Effector CD8-positive, alpha-beta T cell (primary cell): ENCODE results near the gene PGBD5.

ENCODE experiments used
- DNase-seq: peaks from one replicate; lab custom pipeline; 2025; lab: John Stamatoyannopoulos, UW

The PGBD5 gene

DNA sequence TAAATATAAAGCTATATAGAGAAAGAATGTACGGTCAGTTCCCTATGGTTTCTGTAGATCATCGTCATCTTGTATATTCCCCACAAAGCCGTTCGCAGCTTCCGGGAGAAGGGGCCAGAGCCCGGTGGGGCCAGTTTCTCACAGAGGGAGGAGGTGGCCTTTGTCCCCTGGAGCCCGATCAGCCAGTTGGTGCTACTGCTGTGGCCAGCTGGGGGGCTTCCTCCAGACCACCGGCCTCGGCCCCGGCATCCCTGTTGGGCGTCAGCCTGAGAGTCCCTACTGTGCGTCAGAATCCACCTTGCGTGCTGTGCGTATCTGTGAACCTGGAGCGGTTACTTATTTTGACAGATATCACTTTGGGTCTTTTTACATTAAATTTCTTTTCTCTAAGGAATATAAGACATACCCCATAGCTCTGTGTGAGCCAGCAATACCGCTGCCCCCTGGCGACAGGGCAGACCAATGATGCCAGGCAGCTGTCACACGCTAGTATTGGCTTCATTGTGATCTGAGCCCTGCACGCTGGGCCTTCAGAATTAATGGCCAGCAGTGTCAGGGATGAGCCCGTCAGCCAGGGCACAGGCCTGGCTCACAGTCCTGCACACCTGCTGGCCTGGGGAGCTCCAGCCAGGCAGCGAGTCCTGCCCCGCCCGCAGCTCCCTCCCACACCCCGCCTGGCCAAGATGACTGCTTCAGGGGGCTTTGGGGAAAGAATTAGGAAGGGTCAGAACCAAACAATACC lies 145.9 kb downstream of the PGBD5 start:
- no peak for DNase-seq

DNA sequence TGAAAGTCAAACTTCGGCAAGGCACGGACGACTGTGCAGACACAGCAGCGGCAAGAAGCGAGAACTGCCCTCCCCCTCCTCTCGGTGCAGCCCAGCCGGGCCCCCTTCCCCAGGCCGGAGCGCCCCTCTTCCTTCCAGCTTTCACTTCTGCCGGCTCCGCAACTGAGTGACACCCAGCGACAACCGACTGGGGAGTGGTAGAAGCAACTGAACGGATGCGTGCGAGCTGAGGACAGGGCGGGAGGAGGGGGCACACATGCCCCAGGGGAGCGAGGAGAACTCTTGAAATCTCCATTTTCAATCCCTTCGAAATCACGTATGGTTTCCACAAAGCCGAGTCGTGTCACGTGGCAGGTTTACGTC lies 146.6 kb downstream of the PGBD5 start:
- DNase-seq = no peak

DNA sequence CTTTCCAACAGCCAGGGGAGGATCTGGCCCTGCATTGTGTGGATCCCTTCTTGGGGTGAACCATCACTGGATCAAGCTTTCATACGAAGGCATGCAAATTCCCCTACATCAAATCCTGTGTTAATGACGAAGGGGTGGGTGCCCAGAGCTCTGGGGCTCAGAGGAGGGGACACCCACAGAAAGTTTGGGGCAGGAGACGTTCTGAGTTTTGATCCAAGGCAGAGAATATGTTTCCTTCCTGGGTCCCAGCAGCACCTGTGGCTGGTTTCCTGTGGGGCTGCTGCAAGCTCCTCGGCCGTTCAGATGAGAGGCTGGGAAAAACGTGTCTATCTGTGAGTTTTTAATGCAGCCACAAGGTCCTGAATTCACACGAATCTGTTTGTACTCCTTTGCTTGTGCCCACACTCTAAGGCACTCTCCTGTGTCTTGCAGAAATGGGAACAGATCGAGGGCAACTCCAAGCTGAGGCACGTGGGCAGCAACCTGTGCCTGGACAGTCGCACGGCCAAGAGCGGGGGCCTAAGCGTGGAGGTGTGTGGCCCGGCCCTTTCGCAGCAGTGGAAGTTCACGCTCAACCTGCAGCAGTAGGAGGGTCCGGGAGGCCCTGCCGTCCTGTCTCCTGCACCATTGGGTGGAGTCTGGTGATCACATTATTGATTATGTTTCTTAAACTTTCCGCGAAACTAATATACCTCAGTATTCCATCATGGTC lies 147.1 kb downstream of the PGBD5 start:
- no peak for DNase-seq

DNA sequence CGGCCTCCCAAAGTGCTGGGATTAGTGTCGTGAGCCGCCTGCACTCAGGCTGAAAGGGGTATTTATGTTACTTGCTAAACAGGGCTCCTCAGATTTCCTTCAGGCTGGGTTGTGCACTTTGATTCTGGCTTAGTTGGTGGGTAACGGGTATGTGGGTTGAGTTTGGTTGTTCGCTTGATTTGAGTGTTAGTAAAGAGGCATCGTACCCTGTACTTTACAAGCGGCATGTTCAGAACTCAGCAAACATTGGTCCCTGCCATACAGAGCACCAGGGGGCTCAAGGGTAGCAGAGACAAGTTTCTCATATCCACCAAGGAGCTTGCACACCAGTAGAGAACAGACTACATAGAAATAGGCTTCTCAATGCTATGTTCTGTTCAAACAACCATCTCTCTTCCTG lies 147.8 kb downstream of the PGBD5 start:
- no peak for DNase-seq

DNA sequence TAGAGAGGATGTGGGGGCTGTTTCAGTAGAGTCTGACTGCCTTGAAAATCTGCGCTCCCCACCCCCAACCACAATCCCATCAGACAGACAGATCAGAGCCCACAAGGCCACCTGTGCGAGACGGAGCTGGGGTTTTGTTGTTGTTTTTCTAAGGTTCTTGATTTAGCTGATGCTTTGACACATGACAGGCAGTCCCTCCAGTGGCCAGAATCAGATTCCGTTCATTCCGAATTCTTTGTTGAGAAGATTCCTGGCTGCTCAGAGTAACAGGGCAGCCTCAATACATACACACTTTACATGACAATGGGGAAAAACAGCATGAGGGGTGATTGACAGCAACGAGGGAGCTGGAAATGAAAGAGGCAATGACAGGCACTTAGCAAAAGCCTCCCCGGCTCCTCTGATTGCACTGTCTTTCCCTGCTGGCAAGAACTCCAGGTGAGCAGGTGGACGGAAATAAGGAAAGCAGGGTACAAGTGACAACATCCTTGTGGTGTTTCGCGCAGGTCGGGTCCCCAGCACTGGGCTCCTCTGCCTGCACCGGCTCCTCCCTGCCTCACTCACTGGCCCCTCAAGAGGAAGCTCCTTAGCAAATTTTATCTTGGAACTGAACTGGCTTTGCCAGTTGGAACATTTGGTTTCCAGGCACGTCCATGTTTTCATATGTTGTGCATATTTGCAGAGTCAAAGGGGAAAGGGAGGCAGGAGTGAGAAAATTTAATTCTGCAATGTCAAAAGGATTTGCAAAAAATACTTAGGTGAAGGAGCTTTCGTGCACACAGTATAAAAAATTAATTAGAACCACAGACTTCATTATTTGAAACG lies 148.7 kb downstream of the PGBD5 start:
- DNase-seq = no peak

DNA sequence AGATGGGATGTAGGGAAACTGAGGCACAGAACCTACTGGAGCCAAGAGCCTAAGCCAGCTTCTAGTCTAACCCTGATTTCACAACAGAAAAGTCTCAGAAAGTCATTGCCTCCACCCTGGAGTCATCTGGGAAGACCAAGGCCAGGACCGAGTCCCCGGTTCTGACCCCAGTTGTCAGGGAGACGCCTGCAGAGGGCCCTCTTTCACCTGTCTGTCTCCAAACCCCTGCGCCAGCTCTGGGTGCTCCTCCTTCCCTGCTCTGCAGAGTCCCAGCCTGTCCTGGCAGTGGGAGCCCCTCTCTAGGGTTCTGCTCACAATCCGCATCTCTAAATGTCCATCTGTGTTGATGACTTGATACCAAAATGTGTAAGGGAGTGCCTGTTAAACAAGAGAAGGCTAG lies 149.7 kb downstream of the PGBD5 start:
- no peak for DNase-seq

DNA sequence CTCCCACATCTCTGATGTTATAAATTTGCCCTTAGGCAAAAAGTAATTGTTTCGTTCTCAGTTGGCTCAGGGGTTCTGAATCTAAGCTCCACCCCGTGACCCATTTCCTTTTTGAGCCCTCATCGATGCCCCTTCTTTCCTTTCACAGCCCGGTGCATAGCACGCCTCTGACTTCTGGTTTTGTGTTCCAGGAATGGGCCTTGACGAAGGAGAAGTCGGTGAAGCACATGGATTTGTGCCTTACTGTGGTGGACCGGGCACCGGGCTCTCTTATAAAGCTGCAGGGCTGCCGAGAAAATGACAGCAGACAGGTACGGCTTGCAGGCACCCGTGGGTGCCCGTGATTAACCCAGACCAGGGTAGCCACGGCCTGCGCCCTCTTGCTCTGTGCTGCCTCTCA lies 151.9 kb downstream of the PGBD5 start:
- DNase-seq = no peak

DNA sequence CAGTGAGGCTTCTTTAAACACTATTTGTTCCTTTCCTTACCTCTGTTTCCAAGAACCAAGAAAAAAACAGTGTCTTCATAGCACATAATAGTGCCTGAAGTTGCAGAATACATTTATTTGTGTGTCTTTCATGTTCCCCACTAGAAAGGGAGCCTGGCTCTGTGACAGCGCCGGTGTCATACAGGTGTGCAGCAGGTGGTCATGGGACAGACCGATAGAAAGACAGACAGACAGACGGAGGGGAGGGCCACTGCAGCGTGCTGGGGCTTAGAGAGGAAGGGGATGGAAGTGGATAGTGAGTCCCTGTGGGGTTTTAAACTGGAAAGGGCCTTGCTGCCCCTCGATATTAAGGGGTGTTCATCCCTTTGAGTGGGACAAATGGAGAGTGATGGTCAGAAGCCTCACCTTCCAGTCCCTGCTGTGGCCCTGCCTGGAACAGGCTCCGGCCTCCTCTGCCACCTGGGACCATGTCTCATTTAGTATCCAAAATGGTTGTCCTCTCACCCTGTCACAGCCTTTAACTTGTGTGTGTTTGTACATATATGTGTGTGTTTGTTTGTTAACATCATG lies 152.9 kb downstream of the PGBD5 start:
- DNase-seq = no peak

DNA sequence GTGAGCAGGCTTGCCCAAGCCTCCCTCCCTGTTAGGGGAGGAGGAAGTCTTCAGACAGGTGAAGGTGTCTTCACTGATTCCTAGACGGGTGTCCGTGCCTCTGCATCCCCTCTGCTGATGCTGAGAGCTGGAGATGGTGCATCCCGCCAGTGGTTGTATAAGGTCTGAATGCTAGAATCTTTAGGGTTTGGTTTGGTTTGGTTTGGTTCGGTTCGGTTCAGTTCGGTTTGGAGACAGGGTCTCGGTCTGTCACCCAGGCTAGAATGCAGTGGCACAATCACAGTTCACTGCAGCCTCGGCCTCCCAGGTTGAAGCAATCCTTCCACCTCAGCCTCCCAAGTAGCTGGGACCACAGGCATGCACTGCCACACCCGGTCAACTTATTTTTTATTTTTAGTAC lies 153.6 kb downstream of the PGBD5 start:
- no peak for DNase-seq

DNA sequence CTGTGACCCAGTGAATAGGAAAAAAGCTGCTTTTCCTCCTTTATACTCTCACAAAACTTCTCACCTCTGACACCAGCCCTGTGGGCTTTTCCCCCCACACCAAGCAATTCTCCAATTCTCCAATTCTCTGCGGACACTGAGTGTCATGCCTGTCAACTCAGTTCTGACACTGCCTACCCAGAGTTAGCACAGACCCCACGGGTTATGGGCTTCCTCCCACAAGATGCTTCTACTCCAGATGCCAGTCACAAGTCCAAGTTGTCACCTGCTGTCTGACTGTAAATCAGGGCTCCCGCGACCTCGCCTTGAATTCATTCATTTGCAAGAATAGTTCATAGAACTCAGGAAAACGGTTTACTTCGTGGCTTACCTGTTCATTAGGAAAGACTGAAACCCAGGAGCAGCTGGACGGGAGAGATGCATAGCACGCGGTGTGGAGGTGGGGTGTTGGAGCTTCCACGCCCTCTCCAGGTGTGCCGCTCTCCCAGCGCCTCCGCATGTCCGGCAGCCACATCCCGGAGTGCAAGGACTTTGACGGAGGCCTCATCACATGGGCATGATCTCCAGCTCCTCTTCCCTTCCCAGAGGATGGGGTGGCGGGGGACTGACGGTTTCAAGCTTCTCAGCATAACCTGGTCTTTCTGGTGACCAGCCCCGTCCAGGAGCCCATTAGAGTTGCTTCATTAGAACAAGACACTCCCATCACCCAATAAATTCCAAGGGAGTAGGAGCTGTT lies 154.7 kb downstream of the PGBD5 start:
- DNase-seq = no peak

DNA sequence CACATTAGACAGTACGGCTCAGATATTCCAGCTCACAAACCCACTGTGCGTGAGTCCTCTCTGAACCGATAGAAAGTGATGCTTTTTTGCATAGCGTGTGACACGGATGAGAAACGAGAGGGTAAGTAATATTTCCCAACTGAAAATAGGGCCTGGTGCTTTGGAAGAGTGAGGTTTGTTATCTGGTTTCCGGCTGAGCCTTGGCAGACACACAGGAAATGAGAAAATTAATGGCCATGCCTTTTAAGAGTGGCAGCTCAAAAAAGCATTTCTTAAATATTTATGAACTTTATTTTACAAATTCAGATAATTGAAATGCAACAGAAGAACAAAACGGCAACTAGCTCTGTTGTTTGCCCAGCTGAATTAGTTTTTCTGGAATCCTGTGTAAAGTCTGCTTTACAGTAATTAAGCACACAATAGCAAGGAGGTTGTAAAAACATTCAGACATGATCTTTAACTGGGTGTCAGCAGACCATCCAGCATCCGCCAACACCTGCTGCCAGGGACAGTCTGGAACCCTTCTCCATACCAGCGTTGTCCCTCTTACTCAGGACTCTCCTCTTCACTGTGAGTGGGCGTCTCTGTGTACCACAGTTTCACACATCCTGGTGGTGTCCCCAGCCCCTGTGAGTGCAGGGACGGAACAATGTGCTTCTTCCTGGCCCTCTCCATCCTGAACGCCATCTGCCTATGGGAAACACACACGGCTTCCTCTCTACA lies 155.4 kb downstream of the PGBD5 start:
- no peak for DNase-seq

DNA sequence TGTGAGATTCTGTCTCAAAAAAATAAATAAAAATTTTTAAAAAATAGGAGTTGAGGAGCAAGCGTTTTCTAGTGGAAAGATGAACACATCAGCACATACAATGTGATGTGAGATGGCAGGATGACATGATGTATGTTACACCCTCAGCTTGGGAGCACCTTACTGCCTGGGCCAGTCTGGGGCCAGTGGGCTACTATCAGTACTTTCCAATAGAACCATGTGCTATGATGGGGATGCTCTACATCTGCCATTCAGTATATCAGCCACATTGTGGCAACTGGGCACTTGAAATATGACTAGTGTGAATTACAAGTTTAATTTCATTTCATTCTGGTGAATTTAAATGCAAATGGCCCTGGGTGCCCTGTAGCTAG lies 156.0 kb downstream of the PGBD5 start:
- DNase-seq = no peak

DNA sequence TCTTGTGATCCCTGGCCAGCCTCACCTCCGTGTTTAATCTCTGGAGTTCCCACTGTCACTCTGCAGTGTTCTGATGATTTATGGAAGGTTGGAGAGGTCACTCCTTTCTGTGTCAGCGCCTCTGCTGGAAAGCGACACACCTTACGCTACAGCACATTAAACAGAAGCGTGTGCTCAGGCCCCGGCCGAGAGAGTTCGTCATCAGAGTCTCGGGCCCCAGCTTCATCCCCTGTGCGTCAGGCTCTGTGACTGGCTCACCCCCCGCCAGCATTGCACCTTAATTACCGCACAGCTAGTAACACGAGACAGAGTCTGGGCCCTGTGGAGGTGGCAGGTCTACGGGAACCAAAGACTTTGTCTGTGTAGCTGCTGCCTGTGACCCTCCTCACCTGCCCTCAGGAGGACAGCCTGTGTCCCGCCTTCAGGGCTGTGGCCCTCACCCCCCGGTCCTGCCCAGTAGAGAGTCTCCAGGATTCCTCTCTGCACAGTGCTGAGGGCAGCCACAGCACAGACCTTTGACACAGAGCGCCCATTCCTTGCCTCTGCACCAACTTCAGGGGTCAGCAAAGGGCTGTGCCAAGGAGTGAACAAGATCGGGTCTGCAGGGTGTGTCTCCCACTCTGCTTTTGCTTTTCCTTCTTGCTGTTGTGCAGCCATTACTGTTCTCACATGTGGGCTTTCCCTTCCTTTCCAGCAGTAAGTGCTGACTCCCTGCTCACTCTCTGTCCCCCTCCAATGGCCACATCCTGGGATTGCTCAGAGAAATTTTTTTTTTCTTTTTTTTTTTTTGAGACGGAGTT lies 157.6 kb downstream of the PGBD5 start:
- DNase-seq = no peak

DNA sequence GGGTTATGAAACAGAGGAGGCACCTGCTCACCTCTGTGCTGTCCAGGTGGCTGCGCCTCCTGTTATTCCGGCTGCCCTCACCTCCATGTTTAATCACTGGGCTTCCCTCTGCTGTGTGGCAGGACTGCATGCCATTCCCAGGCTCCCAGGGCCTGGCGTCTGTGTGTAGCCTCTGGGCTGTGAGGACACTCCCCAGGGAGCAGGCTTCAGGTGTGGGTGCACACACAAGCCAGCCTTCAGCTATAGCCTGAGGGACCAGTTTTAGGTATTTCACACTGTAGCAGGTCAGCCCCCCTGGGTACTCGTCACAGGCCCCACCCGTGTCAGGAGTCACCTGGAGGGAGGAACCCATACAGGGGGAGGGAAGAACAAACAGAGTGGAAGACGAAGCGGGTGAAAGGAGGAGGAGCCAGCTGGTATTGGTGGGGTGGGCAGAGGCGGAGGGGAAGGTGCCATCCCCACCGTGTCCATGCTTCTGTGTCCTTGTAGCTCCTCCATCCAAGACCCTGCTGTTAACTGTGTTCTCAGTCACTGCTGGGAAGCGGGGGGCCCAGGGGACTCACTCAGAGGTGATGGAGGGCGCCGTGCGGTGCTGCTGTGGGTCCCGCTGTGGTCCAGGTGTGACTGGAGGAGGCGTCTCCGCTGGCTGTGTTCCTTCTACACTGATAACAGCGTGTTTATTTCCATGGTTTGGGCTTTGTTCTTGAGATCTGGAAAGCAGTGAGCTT lies 158.6 kb downstream of the PGBD5 start:
- no peak for DNase-seq

DNA sequence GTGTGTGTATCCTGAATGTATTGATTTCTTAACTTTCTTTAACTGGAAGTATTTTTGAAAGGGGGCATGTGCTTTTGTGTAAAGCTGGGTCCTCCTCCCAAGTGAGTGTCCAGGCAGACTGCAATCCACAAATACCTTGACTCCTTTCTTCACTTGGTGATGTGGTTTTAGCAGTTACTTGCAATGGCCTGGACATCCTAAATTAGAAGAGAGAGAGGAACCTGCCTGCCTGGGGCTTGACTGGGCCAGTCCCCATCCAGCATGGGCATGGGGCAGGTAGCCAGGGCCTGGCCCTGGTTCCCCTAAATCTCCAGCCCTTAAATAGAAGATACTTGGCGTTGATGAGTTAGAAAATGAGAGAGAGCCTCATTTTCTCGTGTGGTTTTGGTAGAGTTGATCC lies 159.7 kb downstream of the PGBD5 start:
- DNase-seq = no peak

DNA sequence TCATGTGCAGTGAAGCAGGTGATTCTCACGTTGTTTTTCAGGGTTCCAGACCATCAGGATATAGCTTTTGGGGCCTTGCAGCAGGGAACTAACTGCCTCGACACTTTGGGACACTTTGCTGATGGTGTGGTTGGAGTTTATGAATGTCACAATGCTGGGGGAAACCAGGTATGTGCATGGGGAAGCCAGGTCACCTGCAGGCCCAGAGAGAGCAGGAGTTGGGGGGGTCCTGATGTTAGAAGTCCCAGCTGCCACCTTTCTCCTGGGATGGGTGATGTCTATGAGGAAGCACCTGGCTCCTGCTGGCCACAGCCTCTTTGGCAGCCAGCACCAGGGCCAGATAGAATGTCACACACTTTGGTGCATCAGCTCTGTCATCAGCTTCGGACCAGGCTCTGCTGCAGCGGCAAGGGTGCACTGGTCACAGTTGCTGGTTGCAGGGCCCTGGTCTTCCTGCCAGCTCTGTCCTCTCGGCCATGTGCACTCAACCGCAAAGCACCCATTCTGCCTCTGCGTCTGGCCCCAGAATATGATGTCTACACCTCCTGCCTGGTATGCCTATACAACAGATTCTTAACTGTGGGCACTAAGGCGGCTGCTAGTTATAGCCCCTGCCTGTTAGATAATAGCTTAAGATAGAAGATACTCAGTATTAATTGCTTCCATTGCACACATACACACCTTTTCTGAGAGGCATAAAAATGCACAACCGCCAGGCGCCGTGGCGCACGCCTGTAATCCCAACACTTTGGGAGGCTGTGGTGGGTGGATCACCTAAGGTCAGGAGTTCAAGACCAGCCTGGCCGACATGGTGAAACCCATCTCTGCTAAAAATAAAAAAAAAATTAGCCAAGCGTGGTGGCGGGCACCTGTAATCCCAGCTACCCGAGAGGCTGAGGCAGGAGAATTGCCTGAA lies 160.7 kb downstream of the PGBD5 start:
- DNase-seq = no peak
